SK-N-MC (cell line): ENCODE measurements around the gene GLMP.

Source experiments
- EZH2 ChIP-seq: fragments of 200-600 bp; sonication (generic); IDR thresholded peaks from one replicate; pipeline ENCODE4 v1.6.1; 2017; ENCODE audit warnings: antibody characterized with exemption
- POLR2AphosphoS5 ChIP-seq: IDR thresholded peaks from 2 replicates; pipeline ENCODE4 v1.6.1; 2012; ENCODE audit warnings: mild to moderate bottlenecking, low read depth, low read length, borderline replicate concordance

DNA sequence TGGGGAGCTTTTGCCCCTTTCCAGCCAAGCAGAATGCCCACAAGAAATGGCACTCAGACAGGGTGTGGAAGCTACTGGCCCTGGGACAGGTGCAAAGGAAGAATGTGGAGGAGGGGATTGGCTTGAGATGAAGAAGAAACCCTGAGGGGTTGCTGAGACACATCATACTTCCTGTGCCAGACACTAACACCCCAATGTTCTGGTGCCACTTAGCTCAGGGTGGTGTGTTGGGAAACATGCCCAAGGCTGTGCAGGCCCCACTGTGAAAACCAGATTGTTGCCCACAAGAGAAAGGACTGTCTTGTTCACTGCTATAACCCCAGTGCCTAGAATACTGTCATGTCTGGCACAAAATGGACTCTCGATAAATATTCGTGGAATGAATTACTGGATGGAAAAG, 37.8 kb downstream of the GLMP start:
- TF ChIP-seq EZH2: no peak
- no peak for TF ChIP-seq POLR2AphosphoS5
